ENCODE data around the gene PLA1A. TPM values are rescaled to one million over a fixed set of nuclear protein-coding genes. Genes with fewer than 3 reads are reported as not detected.

The PLA1A gene
- total and polyA plus RNA-seq, 2 donors (not counting 1 experiment from before 2014, with no cell fraction given): 0.27 to 0.28 TPM

DNA sequence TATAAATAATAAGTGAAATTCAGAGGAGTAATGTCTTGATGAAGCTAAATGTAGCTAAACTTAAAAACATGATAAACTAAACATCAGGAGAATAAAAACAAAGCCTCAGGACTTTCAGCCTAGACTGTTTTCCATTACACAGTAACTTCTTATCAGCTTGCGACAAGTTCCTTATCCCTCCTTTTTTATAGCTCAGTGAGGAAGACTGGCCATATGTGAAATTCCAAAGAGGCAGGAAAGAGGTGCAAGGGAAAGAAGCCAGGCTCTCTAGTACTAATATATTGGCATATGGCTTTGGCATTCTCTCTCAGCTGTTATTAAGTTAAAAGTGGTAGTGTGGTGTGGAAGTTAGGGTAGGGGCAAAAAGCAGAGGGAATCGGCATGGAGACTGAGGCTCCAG is 75.1 kb downstream of the PLA1A start:
- Histone ChIP-seq H3K9me3 (ENCODE audit: control extremely low read depth in 1 of 3, control insufficient read depth in 2 of 3, insufficient read depth in 1 of 3, low read length in 2 of 3) (no peaks in the 10 kb centered on the region), H3K27me3 (replicated peaks in 1 of 4; ENCODE audit: control extremely low read depth in 1 of 4, control insufficient read depth in 3 of 4, insufficient read depth in 4 of 4, low read length in 3 of 4) (no peaks in the 10 kb centered on the region), H3K36me3 (replicated peaks in 1 of 2; ENCODE audit: control extremely low read depth in 1 of 2, control insufficient read depth in 1 of 2, extremely low read depth in 1 of 2, insufficient read depth in 2 of 2, low read length in 1 of 2) (peaks cover 8 to 64% of the 10 kb centered on the region in 2 experiments), H3K4me3 (ENCODE audit: control extremely low read depth in 1 of 5, extremely low read depth in 1 of 5, insufficient read depth in 1 of 5, low read depth in 2 of 5, low read length in 4 of 5) (no peak overlapping the region), H3K79me2 (ENCODE audit: control insufficient read depth, insufficient read depth, low read length) (peaks cover 16% of the 10 kb centered on the region), H3K4me1 (ENCODE audit: control insufficient read depth in 2 of 2, insufficient read depth in 2 of 2, low read length in 2 of 2) (peaks cover 15 to 17% of the 10 kb centered on the region in 2 donors), H3K27ac (ENCODE audit: low read length in 2 of 2) (no peak overlapping the region), H3K9ac (ENCODE audit: low read length) (no peak overlapping the region), H2AFZ (ENCODE audit: insufficient read depth, low read depth, low read length, poor library complexity, severe bottlenecking) (no peak overlapping the region), H3K4me2 (replicated peaks; ENCODE audit: low read depth, low read length, poor library complexity, severe bottlenecking) (no peak overlapping the region), H4K20me1 (ENCODE audit: control insufficient read depth, insufficient read depth, low read length, poor library complexity, severe bottlenecking) (no peaks in the 10 kb centered on the region)
- H3K4me1 Mint-ChIP-seq: peaks cover 27% of the 10 kb centered on the region
- no peak for DNase-seq
- TF ChIP-seq, protein P1, sequence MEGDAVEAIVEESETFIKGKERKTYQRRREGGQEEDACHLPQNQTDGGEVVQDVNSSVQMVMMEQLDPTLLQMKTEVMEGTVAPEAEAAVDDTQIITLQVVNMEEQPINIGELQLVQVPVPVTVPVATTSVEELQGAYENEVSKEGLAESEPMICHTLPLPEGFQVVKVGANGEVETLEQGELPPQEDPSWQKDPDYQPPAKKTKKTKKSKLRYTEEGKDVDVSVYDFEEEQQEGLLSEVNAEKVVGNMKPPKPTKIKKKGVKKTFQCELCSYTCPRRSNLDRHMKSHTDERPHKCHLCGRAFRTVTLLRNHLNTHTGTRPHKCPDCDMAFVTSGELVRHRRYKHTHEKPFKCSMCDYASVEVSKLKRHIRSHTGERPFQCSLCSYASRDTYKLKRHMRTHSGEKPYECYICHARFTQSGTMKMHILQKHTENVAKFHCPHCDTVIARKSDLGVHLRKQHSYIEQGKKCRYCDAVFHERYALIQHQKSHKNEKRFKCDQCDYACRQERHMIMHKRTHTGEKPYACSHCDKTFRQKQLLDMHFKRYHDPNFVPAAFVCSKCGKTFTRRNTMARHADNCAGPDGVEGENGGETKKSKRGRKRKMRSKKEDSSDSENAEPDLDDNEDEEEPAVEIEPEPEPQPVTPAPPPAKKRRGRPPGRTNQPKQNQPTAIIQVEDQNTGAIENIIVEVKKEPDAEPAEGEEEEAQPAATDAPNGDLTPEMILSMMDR (IDR thresholded peaks at IDR 0.05): no peak
- no peak for TF ChIP-seq EZH2 (IDR thresholded peaks at IDR 0.05; ENCODE audit: borderline replicate concordance, insufficient read depth, low read depth, low read length, poor library complexity, severe bottlenecking)
- no CpG with 5 or more reads among the region's 2 CpGs for WGBS (ENCODE audit: insufficient coverage)
- CTCF ChIA-PET: interaction anchor here (1.0 to 1.8 kb wide), 8 partner anchors 8 to 475 kb away, joined by 3 to 9 read pairs (median 3); no protein-coding TSS in a partner anchor
- POLR2A ChIA-PET: no interaction called here
- no peak overlapping the region for H3K27ac Mint-ChIP-seq
- H3K27me3 Mint-ChIP-seq: no peaks in the 10 kb centered on the region
- intact Hi-C loops (cut with micrococcal nuclease): loop anchor here (10.0 kb wide), 1 partner anchor 672 kb away; the partner anchor contains the start of gene LRRC58
- no peaks in the 10 kb centered on the region for H3K9me3 Mint-ChIP-seq (ENCODE audit: insufficient read depth)
- ATAC-seq (ENCODE audit: low read depth): no peak
- no peak overlapping the region for H3K4me3 Mint-ChIP-seq

DNA sequence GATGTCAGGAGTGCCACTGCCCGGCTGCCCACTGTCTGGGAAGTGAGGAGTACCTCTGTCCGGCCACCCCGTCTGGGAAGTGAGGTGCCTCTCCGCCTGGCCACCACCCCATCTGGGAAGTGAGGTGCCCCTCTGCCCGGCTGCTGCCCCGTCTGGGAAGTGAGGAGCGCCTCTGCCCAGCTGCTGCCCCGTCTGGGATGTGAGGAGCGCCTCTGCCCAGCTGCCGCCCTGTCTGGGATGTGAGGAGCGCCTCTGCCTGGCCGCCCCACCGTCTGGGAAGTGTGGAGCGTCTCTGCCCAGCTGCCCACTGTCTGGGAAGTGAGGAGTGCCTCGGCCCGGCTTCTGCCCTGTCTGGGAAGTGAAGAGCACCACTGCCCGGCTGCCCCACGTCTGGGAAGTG is 76.2 kb downstream of the PLA1A start:
- intact Hi-C loops (cut with micrococcal nuclease): loop anchor here (10.0 kb wide), 1 partner anchor 671 kb away; the partner anchor contains the start of gene LRRC58
- H3K36me3 ChIP-seq (replicated peaks in 1 of 2; ENCODE audit: control extremely low read depth in 1 of 2, control insufficient read depth in 1 of 2, extremely low read depth in 1 of 2, insufficient read depth in 2 of 2, low read length in 1 of 2): peaks cover 4 to 56% of the 10 kb centered on the region in 2 experiments
- Mint-ChIP-seq H3K4me3 (no peak overlapping the region), H3K4me1 (peaks cover 28% of the 10 kb centered on the region), H3K27me3 (no peaks in the 10 kb centered on the region), H3K27ac (no peak overlapping the region), H3K9me3 (ENCODE audit: insufficient read depth) (no peaks in the 10 kb centered on the region)
- DNase-seq: no peak
- H4K20me1 ChIP-seq (ENCODE audit: control insufficient read depth, insufficient read depth, low read length, poor library complexity, severe bottlenecking): no peaks in the 10 kb centered on the region
- peaks cover 16% of the 10 kb centered on the region for H3K79me2 ChIP-seq (ENCODE audit: control insufficient read depth, insufficient read depth, low read length)
- 97% methylated on average over 16 of the region's 18 CpGs for WGBS (ENCODE audit: insufficient coverage)
- no peaks in the 10 kb centered on the region for H3K9me3 ChIP-seq (ENCODE audit: control extremely low read depth in 1 of 3, control insufficient read depth in 2 of 3, insufficient read depth in 1 of 3, low read length in 2 of 3)
- no peak overlapping the region for H3K9ac ChIP-seq (ENCODE audit: low read length)
- no peak for ATAC-seq (ENCODE audit: low read depth)
- H3K4me1 ChIP-seq (ENCODE audit: control insufficient read depth in 2 of 2, insufficient read depth in 2 of 2, low read length in 2 of 2): peaks cover 17% of the 10 kb centered on the region in 2 donors
- H3K27me3 ChIP-seq (replicated peaks in 1 of 4; ENCODE audit: control extremely low read depth in 1 of 4, control insufficient read depth in 3 of 4, insufficient read depth in 4 of 4, low read length in 3 of 4): no peaks in the 10 kb centered on the region
- no peak overlapping the region for H2AFZ ChIP-seq (ENCODE audit: insufficient read depth, low read depth, low read length, poor library complexity, severe bottlenecking)
- TF ChIP-seq EZH2 (IDR thresholded peaks at IDR 0.05; ENCODE audit: borderline replicate concordance, insufficient read depth, low read depth, low read length, poor library complexity, severe bottlenecking): no peak
- TF ChIP-seq, protein P1 (IDR thresholded peaks at IDR 0.05): no peak
- ChIA-PET CTCF (interaction anchor here (0.6 to 1.2 kb wide), 2 partner anchors 43 to 474 kb away, joined by 3 to 4 read pairs; no protein-coding TSS in a partner anchor), POLR2A (no interaction called here)
- H3K27ac ChIP-seq (ENCODE audit: low read length in 2 of 2): no peak overlapping the region
- no peak overlapping the region for H3K4me2 ChIP-seq (replicated peaks; ENCODE audit: low read depth, low read length, poor library complexity, severe bottlenecking)
- H3K4me3 ChIP-seq (ENCODE audit: control extremely low read depth in 1 of 5, extremely low read depth in 1 of 5, insufficient read depth in 1 of 5, low read depth in 2 of 5, low read length in 4 of 5): no peak overlapping the region
